HG02852 (cell line): Measurements from ENCODE around the gene CFAP126.
A peak's percentile ranks its signal among the peaks of the same experiment; 100 is the strongest.
"Not testable (repeated sequence)": the region's sequence is repeated elsewhere in the genome, so short reads cannot be mapped to it uniquely, and the experiment has no call there.

Experiments used
- ATAC-seq: cut with Tn5 transposase; IDR thresholded peaks from one replicate; pipeline ENCODE4 v1.9.1; 2021; ENCODE audit warnings: mild to moderate bottlenecking, moderate library complexity; ENCODE audit not compliant: unreplicated experiment

Gene CFAP126, protein sequence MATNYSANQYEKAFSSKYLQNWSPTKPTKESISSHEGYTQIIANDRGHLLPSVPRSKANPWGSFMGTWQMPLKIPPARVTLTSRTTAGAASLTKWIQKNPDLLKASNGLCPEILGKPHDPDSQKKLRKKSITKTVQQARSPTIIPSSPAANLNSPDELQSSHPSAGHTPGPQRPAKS

DNA sequence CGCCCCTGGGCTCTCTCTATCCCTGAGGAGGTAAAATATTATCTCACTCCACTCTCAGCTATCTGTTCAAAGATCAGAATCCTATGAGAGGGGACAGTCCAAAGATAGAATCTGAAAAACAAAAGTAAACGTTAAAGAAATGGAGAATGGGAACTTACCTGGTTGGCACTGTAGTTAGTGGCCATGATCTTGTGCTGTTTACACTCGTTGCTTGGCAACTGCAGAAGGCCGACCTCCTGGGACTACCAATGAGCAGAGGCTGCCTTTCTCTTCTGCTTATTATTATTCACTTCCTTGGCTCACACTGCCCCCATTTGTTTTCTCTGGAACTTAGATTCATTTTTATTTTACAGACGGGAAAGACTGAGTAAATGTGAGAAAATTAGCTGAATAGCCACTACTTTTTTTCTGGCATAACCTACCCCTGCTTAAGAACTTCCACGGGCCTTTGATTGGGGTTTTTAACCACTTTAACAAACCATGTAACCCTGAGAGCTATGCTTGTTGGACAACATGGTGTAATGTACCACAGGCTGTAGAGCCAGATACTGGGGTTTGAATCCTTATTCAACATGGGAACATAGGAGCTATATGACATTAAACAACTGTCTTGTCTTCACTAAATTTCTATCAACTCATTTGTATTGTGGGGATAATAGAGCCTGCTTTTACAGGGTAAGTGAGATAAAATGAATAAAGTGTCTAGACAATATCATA is at the start of gene CFAP126:
CFAP126 (minus strand) TSS at position 193 of the 717 bp plus-strand sequence; CDS start at position 185, 8 bp downstream.
- ATAC-seq = peak; percentile 79

DNA sequence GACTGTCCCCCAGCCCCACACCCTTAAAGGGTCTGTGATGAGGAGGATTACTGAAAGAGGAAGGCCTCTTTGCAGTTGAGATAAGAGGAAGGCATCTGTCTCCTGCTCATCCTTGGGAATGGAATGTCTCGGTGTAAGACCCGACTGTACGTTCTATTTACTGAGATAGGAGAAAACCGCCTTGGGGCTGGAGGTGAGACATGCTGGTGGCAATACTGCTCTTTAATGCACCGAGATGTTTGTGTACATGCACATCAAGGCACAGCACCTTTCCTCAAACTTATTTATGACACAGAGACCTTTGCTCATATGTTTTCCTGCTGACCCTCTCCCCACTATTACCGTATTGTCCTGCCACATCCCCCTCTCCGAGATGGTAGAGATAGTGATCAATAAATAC is 45.4 kb upstream of the CFAP126 start:
- ATAC-seq = not testable (repeated sequence)

DNA sequence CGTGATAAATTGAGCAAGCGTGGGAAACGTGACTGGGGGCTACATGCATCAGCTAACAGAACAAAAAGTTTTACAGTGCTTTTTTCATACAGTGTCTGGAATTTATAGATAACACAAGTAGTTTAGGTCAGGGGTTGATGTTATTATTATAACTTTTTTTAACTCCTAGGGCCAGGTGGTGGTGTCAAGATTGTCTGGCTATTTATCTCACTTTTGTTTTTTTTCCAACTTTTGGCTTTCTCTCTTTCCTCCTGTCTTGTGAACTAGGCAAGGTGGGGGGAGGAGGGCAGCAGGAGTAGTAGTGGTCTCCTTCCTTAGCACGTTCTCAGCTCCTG is 42.9 kb upstream of the CFAP126 start:
- not testable (repeated sequence) for ATAC-seq

DNA sequence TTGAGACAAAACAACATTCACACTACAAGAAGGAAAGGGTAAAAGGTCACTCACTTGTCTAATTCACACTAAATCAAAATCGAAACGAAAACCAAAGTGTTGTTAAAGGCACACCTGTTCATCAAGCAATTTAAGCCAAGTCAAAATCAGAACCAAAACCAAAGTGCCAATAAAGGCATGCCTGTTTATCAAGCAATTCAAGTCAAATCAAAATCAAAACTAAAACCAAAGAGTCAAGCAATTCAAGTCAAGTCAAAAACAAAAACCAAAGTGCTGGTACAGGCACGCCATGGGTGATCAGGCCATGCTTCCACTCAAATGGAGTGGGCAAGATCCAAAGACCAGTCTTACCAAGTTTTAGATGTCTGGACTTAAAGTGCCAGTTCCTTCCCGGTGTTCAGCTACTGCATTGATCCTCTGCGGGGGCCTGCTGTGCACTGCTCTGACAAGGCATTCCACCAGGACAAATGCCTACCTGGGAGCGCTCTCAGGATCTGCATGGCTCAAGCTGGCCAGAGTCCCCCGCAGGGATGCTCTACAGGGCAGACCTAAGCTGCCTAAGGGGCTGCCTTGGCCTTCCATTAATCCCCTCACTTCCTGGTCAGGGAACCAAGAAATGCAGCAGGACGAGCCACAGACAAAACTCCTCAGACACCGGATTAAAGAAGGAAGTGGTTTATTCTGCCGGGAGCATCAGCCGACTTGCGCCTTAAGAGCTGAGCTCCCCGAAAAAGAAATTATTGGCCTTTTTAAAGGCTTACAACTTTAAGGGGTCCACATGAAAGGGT is 42.4 kb upstream of the CFAP126 start:
- not testable (repeated sequence) for ATAC-seq

DNA sequence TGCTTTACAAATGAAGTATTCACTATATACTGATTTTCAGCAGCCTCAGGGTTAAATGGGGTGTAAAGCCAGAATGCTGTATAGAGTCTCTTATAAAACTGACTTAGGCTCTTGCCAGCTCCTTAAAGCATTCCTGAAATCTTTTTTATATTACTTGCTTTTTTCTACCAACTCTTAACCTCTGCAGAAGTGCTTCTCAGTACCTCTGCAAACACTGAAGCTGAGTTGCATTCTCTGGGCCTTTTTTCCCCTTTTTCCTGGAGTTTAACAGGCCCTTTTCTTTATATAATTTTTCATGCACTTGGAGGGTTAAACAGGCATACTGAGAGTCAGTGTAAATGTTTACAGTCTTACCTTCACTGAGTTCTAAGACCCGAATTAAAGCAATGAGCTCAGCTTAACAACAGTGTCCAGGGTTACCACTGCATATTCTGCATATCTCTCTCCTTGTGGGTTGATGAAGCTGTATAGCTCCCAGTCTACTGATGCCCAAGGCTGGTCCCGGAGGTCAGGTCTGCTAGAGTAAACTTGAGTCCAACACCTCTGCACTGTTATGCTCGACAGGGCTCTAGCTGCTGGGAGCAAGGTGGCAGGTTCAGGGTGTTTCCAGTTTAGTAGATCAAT is 40.9 kb upstream of the CFAP126 start:
- ATAC-seq = no peak

DNA sequence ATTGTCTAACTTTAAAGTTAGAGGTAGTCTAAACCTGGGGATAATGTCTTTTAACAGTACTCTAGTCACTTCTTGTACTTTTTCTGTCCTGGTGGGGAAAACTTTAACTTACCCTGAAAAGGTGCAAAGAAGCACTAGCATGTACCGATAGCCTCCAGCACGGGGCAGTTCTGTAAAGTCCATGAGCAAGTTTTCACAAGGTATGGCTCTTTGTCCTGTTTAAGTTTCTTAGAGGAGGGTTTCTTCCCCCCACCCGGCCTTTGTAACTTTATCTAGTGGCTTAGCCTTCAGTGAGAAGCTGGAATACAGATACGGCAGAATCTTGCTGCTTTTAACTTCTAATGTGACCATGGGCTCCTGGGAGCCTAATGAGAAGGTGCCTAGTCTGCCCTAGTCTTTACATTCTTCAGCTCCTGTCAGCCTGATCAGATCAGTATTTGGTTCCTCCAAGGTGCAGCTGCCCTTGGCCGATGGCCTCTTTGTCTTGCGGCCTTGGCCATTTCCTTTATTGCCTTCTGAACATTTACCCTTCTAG is 39.8 kb upstream of the CFAP126 start:
- no peak for ATAC-seq

DNA sequence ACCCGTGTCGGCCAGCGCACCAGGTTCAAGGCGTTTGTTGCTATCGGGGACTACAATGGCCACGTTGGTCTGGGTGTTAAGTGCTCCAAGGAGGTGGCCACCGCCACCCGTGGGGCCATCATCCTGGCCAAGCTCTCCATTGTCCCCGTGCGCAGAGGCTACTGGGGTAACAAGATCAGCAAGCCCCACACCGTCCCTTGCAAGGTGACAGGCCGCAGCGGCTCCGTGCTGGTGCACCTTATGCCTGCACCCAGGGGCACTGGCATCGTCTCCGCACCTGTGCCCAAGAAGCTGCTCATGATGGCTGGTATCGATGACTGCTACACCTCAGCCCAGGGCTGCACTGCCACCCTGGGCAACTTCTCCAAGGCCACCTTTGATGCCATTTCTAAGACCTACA is 38.9 kb upstream of the CFAP126 start:
- not testable (repeated sequence) for ATAC-seq

DNA sequence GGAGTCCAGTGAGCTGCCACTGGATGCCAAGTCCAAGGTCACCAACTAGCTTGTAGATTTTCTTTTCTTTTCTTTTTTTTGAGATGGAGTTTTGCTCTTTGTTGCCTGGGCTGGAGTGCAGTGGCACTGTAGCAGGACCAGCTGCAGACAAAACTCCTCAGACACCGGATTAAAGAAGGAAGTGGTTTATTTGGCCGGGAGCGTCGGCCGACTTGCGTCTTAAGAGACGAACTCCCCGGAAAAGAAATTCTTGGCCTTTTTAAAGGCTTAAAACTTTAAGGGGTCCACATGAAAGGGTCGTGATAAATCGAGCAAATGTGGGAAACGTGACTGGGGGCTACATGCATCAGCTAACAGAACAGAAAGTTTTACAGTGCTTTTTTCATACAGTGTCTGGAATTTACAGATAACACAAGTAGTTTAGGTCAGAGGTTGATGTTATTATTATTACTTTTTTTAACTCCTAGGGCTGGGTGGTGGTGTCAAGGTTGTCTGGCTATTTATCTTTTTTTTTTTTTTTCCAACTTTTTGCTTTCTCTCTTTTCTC is 36.4 kb upstream of the CFAP126 start:
- no peak for ATAC-seq

DNA sequence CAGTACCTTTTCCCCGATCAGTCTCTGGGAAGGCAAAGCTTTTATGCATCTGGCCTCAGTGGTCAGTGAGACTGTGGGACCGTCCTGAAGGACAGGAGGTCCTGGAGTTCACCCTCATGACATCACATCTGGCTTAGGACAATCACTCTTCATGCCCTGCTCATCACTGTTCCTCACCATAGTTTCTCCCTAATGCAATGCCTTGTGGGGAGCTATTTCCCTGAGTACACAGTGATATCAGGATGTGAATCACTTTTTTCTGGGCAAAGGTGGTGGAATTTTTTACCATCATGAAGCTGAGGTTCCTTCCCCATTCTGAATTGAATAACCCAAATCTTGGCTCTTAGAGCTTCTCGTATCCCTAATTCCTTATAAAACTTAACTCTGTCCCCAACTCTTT is 34.8 kb upstream of the CFAP126 start:
- no peak for ATAC-seq

DNA sequence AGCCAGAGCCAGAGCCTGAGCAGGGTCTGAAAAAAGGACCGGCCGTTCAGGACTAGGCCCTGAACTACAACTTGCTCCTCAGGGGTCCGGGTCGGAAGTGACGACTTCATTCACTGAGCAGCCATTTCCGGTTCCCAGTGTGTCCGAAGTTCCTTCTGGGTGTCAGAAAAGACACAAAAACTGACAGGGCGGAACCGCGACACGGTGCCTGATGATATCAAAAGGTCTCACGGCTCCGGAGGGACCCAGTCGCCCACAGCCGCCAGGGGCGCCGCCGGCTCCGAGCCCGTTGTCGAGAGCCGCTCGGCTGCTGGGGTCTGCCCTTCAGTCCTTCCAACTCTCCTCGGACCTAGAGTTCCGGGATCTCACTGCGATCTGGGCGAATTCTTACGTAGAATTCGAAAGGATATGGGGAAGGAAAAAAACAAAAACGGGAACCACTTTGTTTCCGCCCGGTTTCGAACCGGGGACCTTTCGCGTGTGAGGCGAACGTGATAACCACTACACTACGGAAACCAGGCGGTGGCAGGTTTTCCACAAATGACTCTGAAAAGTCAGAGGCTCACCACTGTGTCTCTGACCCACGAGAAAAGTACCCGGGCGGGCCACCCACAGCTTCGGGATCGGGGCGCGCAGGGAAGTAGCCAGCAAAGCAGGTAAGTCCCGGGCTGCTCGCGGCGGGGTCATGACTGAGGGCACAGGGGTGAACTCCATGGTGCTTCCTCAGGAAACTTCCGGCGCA is 31.8 kb upstream of the CFAP126 start:
- peak; percentile 73 for ATAC-seq

DNA sequence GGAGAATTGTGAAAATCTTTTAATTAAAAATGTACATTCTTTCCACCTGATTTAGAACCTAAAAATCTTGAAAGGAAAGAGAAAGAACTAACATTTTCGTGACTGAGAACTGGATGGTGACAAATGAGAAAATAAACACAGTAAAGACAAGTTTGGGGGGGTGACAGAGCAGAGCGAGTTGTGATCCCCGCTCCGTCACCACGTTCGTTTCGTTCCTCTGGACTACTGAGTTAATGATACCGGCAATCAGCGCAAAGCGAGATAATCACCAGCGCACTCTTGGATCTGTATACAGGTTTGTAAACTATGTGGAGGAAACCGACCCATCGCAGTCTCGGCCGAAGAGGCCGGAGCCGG is 31.2 kb upstream of the CFAP126 start:
- no peak for ATAC-seq

DNA sequence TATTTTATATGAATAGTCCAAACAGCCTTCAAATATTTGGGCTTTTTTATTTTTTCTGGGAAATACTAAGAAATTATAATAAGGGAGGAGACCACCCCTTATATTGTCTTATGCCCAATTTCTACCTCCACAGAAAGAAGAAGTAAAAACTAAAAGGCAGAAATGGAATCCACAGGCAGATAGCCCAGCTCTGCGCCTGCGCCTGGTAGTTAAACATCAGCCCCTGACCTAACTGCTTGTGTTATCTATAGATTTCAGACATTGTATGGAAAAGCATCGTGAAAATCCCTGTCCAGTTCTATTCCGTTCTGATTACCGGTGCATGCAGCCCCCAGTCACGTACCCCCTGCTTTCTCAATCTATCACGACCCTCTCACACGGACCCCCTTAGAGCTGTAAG is 29.4 kb upstream of the CFAP126 start:
- not testable (repeated sequence) for ATAC-seq

DNA sequence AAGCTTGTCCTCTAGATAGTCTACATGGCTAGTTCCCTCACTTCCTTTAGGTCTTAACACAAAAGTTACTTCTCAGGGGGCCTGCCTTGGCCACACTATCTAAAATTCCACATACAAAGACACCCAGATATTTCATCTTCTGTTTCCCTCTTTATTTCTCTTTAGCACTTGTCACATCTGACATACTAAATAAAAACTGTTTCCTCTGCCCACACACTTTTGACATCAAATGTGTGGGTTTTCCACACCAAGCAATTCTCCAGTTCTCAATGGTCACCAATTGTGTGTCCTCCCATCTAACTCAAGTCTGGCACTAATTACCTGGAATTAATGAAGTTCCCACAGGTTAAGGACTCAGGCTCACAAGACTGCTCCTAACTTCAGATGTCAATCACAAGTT is 25.5 kb upstream of the CFAP126 start:
- ATAC-seq = no peak

DNA sequence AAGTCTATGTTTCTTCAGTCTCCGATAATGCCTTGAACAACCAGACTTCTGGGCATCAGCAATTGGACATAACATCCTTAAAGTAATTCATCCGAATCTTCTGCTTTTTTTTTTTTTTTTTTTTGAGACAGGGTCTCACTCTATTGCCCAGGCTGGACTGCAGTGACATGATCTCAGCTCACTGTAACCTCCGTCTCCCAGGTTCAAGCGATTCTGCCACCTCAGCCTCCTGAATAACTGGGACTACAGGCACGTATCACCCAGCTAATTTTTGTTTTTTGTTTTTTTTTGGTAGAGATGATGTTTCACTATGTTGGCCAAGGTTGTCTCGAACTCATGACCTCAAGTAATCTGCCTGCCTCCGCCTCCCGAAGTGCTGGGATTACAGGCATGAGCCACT is 23.9 kb upstream of the CFAP126 start:
- ATAC-seq = no peak

DNA sequence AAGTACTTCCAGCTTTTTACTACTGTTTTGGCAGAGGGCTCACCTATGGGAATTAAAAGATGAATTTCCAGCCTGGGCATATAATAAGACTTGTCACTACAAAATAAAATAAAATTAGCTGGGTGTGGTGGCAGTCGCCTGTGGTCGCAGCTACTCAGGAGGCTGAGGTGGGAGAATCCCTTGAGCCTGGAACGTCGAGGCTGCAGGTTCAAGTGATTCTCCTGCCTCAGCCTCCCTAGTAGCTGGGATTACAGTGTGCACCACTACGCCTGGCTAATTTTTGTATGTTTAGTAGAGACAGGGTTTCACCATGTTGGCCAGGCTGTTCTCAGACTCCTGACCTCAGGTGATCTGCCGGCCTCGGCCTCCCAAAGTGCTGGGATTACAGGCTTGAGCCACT is 23.5 kb upstream of the CFAP126 start:
- ATAC-seq = not testable (repeated sequence)

DNA sequence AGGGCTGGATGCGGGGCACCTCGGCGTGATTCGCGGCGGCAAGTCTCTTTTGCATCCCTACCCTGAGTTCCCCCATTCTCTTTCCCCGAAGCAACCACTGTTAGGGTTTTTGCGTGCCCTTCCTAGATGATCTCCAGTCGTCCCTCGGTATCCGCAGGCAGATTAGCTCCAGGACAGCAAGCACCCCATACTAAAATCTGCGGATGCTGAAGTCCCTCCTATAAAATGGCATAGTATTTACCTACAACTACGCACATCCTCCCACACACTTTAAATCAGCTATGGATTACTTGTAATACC is 22.8 kb upstream of the CFAP126 start:
- peak; percentile 7 for ATAC-seq

DNA sequence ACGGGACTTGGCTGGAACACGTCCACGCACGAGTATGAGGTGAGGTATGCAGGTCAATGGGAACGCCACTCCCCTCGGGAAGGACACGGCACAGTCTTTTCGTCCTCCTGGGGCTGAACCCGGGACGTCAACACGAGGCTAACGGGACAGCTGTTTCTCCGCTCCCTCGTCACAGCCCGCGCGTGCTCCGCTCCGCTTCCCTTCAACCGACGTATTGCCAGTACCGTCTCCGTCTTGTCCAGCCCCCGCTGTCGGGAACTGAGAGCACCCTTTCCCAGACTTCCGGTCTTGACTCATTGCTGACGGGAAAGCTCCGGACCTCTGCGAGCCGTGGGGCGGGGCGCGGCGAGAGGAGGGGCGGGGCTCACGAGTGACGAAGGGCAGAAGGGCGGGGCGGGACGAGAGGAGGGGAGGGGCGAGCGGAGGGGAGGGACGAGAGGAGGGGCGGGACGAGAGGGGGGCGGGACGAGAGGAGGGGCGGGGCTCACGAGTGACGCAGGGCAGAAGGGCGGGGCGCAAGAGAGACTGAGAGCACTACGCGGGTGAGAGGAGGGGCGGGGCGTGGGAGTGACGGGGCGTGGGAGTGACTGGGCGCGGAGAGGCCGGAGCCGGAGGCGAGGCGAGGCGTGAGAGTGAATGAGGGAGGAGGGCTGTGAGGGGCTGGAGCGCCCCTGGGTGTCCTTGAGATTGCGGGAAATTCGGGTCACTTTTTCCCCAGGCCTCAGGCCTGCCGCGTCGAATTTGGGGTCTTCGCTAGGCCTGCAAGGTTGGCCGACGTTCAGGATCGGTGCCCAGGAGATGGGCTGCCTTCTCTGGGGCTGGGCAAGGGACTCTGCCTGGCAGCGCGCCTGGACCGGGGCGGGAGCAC is 22.2 kb upstream of the CFAP126 start:
- peak; percentile 75 for ATAC-seq

DNA sequence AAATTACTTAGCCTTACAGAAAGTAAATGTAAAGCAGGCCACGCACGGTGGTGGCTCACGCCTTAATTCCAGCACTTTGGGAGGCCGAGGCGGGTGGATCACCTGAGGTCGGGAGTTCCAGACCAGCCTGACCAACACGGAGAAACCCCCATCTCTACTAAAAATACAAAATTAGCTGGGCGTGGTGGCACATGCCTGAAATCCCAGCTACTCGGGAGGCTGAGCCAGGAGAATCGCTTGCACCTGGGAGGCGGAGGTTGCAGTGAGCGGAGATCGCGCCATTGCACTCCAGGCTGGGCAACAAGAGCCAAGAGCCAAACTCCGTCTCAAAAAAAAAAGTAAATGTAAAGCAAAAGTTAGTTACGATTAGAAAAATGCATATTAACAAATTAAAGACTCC is 21.5 kb upstream of the CFAP126 start:
- not testable (repeated sequence) for ATAC-seq

DNA sequence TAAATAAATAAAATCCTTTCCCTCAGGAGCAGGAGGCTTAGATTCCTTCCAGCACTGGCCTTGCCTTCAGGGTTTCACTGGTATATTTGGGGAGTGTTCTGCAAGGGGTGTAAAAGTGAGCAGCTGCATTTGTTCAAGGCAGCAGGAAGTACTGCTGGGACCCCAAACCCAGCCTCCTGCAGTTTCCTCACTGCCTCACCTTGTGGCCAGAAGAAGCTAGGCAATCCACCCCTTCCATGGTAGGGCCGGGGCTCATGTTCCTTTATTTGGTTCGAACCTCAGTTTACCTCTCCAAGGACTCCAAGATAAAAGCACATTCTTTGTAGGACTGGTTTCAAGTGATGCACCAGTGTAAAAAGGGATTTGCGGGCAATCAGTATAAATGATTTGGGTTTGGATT is 21.0 kb upstream of the CFAP126 start:
- ATAC-seq = no peak
